HG02763 (cell line): ENCODE measurements around the gene CLDN10.
"Not testable (repeated sequence)": the region's sequence is repeated elsewhere in the genome, so short reads cannot be mapped to it uniquely, and the experiment has no call there.

ENCODE experiments used
- ATAC-seq: cut with Tn5 transposase; IDR thresholded peaks from one replicate; pipeline ENCODE4 v1.9.1; 2021; ENCODE audit warnings: mild to moderate bottlenecking, moderate library complexity; ENCODE audit not compliant: unreplicated experiment

Gene CLDN10

GRCh38 chr13:95540888-95541287, 11.6 kb upstream of the CLDN10 start:
- ATAC-seq = no peak

- ATAC-seq = no peak
Measured at GRCh38 chr13:95541308-95541707, 11.2 kb upstream of the CLDN10 start.

GRCh38 chr13:95541911-95542474, 10.5 kb upstream of the CLDN10 start:
- ATAC-seq = no peak

- no peak for ATAC-seq
Measured at GRCh38 chr13:95544293-95544692, 8.2 kb upstream of the CLDN10 start.

GRCh38 chr13:95546919-95547318, 5.6 kb upstream of the CLDN10 start:
- no peak for ATAC-seq

GRCh38 chr13:95547531-95548167, 4.9 kb upstream of the CLDN10 start:
- no peak for ATAC-seq

- ATAC-seq = no peak
Measured at GRCh38 chr13:95552208-95552538, 347 bp upstream of the CLDN10 start.

GRCh38 chr13:95553581-95554385, 1.3 kb downstream of the CLDN10 start:
- ATAC-seq = no peak

GRCh38 chr13:95557013-95557412, 4.5 kb downstream of the CLDN10 start:
- ATAC-seq = no peak

- no peak for ATAC-seq
Measured at GRCh38 chr13:95559100-95559499, 6.6 kb downstream of the CLDN10 start.

GRCh38 chr13:95560387-95560786, 7.9 kb downstream of the CLDN10 start:
- no peak for ATAC-seq

GRCh38 chr13:95564091-95564490, 11.6 kb downstream of the CLDN10 start:
- ATAC-seq = no peak

- no peak for ATAC-seq
Measured at GRCh38 chr13:95564733-95565291, 12.3 kb downstream of the CLDN10 start.

GRCh38 chr13:95565758-95566157, 13.2 kb downstream of the CLDN10 start:
- not testable (repeated sequence) for ATAC-seq

GRCh38 chr13:95568131-95568530, 15.6 kb downstream of the CLDN10 start:
- ATAC-seq = no peak

- ATAC-seq = no peak
Measured at GRCh38 chr13:95570016-95570415, 17.5 kb downstream of the CLDN10 start.

GRCh38 chr13:95571941-95572340, 19.4 kb downstream of the CLDN10 start:
- no peak for ATAC-seq

GRCh38 chr13:95573221-95573620, 20.7 kb downstream of the CLDN10 start:
- no peak for ATAC-seq

- ATAC-seq = peak; percentile 78
Measured at GRCh38 chr13:95579303-95579702, 26.8 kb downstream of the CLDN10 start.

- no peak for ATAC-seq
Measured at GRCh38 chr13:95585867-95586266, 33.3 kb downstream of the CLDN10 start.

GRCh38 chr13:95588134-95588533, 35.6 kb downstream of the CLDN10 start:
- ATAC-seq = no peak

GRCh38 chr13:95588721-95589120, 36.2 kb downstream of the CLDN10 start:
- no peak for ATAC-seq
